Retinal pigment epithelial cell (primary cell): Measurements from ENCODE around the gene RIMBP2.

Source experiments
- DNase-seq: peaks from one replicate; pipeline ENCODE4 v3.0.0-alpha.2; 2010; ENCODE audit warnings: low read depth
- H3K4me3 ChIP-seq: 2 replicates; pipeline ENCODE4 v1.5.1; 2011; ENCODE audit warnings: mild to moderate bottlenecking, low read length, control low read depth, moderate library complexity
- TF ChIP-seq, protein P1 (sequence below): conservative IDR thresholded peaks from 2 replicates; pipeline ENCODE4 v1.5.1; 2011; ENCODE audit warnings: low read depth, low read length, control low read depth, inconsistent platforms

The RIMBP2 gene

DNA sequence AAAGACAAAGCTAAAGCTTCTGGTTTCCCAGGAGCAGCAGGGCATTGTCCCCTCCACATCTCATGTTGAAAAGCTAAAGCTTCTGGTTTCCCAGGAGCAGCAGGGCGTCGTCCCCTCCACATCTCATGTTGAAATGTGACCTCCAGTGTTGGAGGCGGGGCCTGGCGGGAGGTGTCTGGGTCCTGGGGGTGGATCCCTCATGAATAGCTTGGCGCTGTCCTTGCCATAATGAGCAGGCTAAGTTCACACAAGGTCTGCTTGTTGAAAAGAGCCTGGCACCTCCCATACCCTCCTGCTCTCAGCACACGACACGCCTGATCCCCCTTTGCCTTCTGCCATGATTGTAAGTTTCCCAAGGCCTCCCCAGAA is 254.7 kb downstream of the RIMBP2 start:
- DNase-seq: no peak

DNA sequence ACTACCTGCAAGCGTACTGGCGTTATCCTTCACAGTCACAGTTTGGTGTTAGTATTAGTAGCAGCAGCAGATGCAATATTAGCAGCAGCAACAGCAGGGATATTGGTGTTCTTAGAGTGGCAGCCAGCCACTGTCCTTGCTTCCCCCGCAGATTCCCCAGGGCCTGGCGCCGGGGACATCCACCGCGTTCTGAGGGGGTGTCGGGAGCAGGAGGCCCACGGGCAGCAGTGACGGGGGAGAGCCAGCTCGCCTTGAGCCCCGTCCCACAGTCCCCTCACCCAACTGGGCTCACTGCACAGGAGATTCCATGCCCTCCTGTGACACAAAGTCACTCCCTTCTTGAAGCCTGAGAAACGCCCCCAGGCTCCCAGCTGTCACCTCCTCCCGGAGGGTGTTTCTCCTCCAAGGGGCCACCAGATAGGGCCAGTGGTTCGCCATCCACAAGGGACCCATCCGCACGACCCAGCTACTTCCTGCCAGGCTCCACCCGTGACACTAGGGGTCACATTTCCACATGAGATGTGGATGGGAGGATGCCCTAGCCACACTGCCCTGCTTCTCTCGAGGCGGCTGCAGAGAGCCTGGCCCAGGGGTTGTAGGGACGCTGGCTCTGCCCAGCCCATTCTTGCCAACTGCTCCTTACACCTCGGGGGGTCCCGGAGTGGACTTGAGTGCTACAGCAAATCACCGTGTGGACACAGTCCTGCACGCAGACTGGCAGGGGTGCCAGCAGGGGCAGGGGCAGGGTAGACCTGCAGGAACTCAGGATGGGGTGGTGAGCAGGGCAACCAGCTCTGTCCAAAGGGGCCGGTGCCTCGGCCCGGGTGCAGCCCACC is 255.3 kb downstream of the RIMBP2 start:
- no peak for DNase-seq
- TF ChIP-seq, protein P1, sequence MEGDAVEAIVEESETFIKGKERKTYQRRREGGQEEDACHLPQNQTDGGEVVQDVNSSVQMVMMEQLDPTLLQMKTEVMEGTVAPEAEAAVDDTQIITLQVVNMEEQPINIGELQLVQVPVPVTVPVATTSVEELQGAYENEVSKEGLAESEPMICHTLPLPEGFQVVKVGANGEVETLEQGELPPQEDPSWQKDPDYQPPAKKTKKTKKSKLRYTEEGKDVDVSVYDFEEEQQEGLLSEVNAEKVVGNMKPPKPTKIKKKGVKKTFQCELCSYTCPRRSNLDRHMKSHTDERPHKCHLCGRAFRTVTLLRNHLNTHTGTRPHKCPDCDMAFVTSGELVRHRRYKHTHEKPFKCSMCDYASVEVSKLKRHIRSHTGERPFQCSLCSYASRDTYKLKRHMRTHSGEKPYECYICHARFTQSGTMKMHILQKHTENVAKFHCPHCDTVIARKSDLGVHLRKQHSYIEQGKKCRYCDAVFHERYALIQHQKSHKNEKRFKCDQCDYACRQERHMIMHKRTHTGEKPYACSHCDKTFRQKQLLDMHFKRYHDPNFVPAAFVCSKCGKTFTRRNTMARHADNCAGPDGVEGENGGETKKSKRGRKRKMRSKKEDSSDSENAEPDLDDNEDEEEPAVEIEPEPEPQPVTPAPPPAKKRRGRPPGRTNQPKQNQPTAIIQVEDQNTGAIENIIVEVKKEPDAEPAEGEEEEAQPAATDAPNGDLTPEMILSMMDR: no peak

More for the DNA sequence above, 254.7 kb downstream of the RIMBP2 start:
- TF ChIP-seq, protein P1: no peak
- no peak overlapping the region for H3K4me3 ChIP-seq

DNA sequence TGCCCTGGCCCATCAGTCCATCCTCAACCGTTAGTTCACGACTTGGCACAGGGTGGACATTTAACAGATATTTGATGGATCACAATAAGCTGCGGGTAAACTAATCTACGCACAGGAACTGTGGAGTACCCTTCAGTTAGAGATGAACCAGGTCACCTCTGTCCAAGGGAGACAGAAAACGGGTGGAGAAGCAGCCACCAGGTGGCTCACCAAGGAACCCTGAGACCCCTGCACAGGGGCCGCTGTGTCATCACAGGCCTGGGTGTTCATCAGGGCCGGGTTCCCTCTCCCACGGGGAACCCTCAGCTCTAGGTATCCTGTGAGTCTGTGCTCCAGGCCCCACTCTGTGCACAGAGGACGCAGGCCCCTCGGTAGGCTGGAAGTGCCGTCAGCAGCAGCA is 256.2 kb downstream of the RIMBP2 start:
- no peak overlapping the region for H3K4me3 ChIP-seq
- no peak for DNase-seq
- TF ChIP-seq, protein P1: no peak

More for the DNA sequence above, 255.3 kb downstream of the RIMBP2 start:
- no peak overlapping the region for H3K4me3 ChIP-seq

DNA sequence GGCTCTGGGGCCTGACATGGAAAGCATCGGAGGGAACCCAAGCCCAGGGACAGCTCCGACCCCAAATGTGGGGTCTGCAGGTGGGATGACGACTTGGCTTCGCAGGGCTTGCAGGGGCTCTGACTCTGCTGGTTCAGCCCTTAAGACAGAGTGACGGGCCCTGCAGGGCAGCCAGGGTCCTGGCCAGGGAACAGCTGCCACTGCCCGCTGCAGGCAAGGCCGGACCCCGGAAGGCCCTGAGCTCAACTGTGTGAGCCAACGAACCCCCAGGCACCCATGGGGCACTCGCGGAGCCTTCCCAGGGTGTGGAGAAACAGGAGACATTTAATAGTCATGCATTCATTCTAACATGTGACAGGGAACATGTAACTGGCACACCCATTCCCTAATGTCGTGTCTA is 257.8 kb downstream of the RIMBP2 start:
- TF ChIP-seq, protein P1: no peak
- H3K4me3 ChIP-seq: no peak overlapping the region
- DNase-seq: no peak

DNA sequence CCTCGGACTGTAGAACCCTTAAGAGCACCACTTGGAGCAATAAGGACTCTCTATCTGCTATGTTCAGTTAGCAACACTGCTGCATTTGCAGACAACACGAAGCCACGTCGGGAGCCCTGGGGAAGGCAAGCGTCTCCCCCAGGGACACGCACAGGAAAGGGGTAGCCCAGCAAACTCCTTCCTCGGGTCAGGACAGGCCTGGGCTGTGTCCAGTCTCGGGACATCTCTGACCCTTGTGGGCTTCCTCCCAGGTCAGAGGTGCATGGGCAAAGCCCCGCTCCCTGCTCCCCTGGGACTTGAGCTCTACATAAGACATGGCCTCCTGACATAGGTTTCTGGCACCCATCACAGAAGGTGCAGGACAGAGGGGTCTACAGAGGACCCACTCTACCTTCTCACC is 258.9 kb downstream of the RIMBP2 start:
- no peak overlapping the region for H3K4me3 ChIP-seq
- TF ChIP-seq, protein P1: no peak
- no peak for DNase-seq

DNA sequence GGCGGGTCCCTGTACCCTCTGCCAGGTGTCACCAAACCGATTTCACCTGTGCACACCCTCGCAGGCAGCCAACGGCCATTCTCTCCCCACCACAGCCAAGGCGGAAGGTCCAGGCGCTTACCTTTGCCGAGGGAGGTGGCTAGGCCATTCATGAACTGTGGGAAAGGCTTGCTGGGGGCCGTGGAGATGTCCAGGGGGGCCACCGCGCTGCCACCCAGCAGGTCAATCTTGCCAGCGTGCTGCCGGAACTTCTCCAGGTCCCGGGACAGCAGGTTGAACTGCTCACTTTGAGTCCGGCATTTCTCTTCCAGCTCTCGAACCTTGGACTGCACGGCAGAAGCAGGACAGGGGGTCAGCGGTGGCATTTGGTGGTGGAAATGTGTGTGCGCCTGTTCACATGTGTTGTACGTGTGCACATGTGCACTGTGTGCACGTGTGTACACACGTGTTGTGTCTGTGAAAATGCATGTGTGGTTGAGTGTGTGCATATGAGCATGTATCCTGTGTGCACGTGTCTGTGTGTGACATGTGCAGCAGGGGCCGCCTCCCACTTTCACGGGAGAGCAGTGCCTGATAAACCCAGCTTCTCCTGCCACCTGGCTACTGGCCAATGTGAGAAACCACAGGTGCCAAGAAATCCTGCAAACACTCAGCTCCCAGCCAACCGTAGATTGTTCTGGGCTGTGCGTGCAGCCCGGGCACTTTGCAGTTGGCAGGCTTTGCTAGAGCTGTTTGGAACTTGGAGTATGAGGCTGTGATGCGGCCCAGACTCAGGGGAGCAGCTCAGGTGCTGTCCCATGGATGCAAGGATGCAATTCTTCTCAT is 259.5 kb downstream of the RIMBP2 start:
- DNase-seq: no peak
- no peak overlapping the region for H3K4me3 ChIP-seq
- TF ChIP-seq, protein P1: no peak
